Stimulated activated CD4-positive, alpha-beta T cell treated with anti-CD3 and anti-CD28 coated beads, Interleukin-15, amount 100 ng/mL, for 24 hours (primary cell): ENCODE results near the gene CA5A.

Experiments
- DNase-seq: peaks from one replicate; pipeline ENCODE4 v3.0.0-alpha.2; 2020

Gene CA5A

DNA sequence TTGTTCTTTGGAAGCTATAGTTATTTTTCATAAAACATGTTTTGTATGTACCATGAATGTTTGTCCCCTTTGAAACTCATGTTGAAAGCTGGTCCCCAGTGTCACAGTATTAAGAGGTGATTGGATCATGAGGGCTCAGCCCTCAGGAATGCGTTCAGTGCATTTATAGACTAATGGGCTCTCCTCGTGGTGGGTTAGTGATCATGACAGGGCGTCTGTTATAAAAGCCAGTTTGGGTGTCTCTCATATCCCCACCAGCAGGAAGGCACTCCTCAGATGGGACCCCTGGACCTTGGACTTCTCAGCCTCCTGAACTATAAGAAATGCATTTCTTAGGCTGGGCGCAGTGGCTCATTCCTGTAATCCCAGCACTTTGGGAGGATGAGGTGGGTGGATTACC is 25.3 kb upstream of the CA5A start:
- DNase-seq: no peak

DNA sequence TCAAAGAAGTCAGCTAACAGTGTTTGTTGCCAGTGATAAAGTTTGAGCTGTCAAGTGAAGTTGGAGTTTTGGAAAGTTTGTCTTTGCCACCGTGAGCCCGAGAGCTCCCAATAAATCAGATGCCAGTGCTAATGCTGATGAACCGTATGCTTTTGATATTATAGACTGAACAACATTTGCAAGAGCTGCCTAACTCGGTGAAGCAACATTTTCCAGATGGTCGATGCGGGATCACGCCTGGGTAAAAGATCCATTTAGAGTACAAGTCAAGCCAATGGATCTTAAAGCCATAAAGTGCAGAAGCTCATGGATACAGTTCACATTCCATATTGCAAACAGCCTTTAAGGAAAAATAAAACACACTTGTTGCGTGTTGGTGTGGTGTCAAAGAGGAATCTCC is 24.5 kb upstream of the CA5A start:
- no peak for DNase-seq

DNA sequence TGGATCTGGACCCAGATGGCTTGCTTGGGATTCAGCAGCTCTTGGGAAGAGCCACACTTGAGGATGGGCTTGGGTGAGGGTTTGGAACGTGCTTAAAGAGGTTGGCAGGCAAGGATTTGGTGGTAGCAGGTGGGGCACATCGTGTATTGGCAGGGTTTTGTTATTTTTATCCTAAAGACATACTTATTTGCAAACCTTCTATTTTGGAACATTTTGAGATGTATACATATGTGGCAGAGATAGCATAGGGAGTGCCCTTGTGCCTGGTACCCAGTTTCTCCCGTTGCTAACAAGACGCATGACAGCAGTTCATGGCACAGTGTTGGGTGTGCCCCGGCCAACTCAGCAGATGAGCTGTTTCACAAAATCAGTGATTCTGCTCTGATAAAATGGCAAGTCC is 24.0 kb upstream of the CA5A start:
- DNase-seq: no peak

DNA sequence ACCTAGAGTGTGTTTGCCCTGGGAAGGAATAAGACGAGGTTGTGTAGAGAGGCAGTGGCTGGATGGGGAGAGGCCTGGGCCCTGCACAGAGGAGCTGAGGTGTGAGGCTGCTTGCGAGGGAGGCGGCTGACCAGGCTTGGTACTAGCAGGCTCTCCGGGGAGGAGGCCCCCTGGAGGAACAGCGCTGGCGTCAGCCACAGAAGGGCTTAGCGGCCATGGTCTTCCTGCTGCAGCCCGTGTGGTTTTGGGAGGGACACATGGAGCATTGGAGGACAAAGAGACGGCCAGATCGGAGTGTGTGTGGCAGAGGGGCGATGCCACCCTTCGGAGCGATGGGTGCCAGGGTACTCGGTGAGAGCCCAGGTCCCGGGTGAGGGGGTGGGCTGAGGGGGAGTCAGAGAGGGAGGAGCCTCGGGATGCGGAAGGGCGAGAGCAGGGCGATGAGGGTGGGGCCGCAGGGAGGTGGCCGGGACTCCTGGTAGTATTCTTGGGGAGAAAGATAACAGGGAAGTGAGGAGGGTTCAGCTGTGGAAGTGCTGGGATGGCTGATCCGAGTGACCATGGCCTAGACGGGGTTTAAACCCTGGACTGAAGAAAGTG is 23.2 kb upstream of the CA5A start:
- DNase-seq: no peak

DNA sequence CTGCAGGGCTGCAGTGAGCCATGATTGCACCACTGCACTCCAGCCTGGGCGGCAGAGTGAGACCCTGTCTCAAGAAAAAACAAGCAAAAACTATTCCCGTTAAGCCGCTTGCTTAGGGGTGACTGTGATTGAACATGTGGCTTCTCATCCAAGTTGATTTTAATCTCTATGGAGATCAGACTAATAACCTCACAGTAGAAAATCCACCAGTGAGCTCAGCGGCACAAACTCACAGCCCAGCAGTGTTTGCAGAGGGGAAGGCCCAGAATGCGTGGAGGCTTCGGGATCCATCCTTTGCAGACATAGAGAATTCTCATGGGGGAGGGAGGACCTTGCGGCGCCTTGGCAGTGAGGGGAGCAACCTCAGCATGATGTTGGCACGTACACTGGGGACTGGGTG is 22.3 kb upstream of the CA5A start:
- no peak for DNase-seq

DNA sequence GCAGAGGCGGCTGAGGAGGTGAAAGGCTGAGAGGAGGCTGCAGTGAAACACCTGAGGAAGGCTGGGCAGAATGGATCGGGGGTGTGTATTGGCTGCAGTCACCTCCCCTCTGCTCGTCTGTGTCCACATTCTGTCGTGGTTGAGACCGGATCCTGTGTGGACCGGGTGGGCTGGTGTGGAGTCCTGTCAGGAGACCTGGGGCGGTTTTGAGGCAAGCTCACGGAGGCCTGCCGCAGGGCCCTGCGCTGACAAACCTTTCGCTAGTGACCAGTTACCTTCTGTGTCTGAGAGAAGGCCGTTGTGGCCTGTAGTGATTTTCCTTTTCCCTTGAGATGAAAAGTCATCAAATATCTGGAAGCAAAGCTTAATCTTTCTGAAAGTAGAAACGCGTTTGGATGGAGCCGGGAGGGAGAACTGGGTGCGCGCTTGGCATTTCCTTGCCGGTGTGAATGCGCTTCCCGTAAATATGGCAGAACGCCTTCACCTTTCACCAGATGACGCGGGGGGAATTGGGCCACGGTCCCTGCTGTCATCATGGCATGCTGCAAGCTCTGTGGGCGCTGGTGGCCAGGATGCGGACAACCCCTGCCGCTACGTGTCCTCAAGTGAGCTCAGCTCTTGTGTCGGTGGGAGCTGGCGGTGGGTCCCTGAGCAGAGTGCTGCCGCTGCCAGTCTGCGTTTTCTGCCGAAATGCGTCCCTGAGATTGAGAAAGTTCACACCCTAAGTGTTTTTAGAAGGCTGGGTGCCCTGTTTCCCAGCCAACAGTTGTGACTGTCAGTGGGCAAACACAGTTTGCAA is 21.2 kb upstream of the CA5A start:
- no peak for DNase-seq

DNA sequence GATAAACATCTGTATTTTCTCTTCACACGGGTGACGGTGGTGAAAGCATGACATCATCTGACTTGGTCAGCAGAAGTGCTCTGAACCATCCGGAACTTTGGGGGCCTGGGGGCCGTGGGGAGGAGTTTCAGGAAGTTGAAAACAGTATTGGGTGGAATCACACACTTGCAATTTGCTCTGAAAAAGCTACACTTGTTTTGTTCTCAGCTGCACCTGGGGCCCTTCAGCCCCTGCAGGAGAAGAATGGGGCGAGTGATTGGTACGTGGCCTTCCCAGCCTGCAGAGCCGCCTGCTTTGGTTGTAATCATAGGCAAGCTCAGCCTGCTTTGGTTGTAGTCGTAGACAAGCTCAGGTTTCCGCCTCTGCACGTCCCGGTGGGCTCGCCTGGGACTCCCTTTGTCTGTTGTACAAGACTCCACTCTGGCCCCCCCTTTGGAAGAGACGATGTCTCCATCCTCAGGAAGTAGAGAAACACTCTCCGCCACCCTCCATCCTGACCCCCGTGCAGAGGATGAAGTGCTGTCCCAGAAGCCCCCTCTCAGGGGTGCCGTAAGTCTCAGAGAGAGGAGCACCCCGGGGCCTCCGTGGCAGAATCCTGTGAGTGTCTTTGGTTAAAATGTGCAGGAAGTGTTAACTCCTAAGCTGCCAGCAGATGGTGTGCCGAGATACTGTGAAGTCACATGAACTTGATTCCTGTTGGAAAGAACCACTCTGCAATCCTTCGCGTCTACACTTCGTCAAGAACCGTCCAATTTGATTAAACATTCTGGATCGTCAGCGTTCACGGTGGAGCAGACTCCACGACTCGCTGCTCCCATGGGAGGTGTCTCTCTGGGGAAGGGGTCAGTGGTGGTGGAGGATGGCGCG is 20.3 kb upstream of the CA5A start:
- peak; percentile 85 for DNase-seq

DNA sequence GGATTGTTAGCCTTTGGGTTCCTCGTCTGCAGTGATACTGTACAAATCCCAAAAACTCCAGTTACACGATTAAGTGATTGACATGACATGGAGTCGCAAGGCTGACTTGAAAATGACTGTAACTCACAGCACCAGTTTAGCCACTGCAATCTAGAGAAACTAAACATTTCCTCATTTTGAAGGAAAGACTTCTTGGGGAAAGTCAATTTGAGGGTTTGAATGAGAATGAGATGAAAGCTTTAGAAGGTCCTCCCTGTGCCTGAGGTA is 19.7 kb upstream of the CA5A start:
- no peak for DNase-seq

DNA sequence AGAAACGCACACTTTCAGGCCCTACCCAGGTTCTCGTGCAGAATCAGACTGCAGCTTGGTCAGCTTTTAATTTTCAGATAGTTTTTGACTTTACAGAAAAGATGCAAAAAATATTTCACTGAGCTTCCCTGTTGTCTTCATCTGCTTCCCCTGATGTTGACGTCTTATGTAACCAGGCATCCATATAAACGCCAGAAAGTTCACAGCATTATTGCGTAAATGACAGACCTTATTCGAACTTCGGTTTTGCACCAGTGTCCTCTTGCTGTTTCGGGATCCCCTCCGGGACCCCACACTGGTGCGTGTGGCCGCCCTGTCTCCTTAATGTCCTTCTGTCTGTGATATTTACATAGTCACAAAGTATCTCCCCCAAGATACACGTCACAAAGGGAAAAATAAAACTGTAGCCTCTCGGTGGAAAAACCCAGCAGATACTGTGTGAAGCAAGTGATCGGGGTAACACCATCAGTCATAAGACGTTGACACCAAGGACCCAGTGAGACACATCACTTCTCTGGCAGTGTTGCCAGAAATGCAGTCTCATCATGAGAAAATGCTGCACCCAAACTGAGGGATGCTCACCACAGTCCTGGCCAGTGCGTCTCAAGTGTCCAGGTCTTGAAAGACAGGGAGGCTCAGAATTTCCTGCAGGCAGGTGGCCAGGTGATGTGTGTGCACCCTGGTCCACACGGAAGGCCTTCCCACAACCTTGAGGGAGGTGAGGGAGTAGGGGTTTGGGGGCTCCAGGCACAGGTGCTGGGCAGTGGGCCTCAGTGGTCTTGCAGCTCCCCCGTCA is 19.2 kb upstream of the CA5A start:
- no peak for DNase-seq

DNA sequence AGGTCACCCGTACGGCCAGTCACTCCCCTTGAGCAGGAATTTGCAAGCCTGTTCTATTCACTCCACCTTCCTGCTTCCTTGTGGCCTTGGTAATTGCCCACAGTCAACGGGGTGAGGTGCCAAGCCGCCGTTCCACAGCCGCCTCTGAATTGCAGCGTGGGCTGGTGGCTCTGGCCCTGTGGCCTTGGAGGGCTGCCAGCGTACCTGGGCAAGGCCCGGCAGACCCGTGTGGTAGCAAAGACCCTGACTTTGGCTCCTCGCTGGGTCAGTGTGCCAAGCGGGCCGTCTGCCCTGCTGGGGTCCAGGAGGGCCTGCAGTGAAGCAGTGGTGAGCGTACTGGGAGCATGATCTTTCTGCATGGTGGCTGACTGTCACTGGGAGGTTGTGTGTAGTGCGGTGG is 18.5 kb upstream of the CA5A start:
- DNase-seq: no peak

DNA sequence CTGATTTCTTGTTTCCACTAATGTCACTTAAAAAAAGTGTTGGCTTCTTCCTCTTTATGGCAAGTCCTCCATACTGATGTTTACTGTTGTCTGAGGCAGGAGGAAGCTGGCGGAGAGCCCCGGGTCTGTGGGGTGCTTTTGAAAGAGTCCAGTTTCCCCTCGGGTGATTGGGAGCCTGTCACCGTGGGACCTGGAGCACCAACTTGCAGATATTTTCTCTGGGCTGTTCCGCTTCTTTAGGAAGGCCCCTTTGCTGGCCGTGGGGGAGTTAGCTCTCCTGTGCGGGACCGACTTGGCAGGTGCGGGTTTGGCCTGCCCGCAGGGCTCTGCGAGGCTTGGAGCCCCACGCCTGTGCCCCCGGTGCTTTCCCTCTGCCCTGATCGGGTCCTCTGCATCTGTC is 18.0 kb upstream of the CA5A start:
- no peak for DNase-seq

DNA sequence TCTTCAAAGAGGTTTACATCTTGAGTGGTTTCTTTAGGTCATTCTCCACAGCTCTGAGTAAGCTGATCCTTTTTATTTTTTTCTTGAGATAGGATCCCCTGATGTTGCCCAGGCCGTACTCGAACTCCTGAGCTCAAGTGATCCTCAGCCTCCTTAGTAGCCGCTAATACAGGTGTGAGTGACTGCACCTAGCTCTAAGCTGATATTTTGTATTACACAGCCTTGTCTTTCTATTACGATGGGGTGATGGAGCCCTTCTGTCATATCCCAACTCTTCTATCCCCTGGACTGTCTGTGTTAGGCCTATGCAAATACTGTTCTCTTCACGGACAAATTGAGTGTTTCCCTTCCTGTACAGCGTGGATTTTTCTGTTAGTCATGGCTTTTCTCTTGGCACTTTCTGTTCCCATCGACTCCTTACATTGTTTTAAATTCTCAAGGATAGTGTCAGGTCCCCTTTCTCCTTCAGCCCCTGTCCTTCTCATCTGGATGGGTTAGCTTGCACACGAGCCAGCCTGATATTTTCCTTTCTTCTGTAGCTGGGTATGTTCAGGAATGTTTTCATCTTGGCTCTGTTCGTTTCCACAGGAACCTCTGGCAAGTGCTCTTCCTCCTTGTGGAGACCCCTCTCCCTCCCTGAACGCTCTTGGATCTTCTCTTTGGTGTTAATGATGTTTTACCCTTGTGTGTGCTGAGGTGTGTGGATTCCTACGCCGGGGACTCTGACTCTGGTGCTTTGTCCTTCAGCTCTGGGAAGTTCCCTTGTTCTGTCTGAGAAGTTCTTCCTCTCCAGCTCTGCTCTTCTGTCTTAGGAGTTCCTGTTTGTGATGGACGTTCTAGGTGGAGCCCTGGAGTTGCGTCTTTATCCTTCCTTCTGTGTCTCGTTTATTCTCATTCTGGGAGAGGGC is 17.2 kb upstream of the CA5A start:
- no peak for DNase-seq

DNA sequence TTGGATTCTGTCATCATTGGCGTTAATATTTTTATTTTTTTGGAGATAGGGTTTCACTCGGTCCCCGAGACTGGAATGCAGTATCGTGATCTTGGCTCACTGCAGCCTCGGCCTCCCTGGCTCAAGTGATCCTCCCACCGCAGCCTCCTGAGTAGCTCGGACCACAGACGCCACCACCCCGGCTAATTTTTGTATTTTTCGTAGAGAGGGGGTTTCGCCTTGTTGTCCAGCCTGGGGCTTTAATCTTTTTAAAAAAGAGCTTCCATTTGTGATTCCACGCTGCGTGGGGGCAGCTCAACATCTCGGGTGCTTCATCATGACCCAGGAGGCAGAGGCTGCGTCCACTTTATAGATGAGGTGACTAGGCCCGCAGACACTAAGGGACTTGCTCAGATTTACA is 16.4 kb upstream of the CA5A start:
- DNase-seq: no peak

DNA sequence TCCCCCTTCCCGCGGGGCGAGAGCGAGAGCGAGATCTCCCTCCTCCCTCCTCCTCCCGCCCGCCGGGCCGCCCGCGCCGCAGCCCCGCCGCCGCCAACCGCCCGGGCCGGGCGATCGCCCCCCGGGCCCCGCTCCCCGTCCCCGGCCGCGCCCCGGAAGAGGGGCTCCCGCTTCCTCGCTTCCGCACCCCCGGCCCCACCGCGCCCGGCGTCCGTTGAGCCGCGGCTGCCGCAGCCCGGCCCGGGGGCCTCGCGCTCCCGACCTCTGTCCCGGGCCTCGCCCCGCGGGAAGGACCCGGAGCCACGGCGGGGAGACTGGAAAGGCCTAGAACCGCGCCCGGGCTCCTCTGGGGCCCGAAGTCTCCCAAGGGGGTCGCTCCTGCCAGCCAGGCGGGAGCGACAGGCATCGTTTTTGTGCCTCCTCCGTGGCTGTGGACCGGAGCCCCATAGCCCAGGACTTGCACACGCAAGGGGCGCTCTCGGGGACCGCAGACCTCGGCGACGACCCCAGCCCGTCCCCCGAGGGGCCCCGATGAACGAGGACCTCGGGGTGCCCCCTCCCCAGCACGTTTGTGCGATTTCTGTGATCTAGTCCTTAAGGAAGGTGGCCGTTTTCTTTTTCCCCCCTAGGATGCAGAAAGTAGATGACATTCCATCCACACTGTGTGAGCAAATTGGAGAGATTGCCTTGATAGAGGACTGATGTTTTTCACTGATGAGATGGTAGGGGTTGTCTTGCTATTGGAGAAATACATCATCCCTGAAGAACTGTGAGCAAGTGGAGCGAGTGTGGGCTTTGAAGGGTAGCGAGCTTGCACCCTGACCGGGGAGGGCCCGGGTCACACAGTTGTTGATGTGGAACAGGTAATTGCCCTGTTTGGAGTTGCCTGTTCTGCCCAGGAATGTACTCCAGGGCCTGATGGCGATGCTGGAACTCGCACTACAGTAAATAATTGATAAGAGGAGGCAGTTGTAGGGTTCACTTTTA is 15.5 kb upstream of the CA5A start:
- DNase-seq: peak; percentile 39

DNA sequence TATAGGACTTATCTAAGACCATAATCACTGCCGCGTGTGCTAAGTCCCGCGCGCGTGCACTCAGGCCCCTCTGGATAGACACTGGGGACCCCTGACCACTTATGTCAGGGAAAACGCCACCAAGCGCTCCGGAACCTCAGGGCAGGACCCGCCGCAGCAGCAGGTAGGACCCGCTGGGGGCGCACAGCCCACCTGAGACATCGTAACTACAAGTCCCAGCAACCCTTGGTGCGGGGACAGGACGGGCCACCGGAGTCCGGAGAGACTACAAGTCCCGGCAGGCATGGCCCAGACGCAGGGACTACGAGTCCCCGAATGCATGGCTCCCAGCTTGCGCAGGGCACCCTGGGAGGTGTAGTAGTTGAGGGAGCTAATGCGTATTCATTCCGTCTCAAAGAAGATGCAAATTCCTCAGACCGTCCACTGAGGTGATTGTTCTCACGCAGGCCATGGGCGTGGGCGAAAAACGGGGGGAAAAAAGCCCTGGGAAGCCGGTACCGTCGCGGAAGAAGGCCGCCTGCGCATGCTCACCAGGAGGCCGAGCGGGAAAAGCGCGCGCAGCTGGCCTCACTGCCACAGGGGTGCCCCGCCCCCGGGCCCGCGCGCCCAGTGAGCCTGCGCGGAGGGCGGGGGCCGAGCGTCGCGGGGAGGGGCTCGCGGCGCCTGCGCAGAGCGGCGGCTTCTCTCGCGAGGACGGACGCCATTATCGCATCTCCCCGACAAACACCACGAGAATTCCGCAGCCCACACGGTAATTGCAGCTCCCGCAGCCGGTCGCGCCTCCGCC is 14.6 kb upstream of the CA5A start, which contains the start of gene BANP:
Gene BANP (plus strand): TSS at position 670 of the 787 bp plus-strand sequence. CDS start 23,682 bp downstream, outside the sequence.
- peak; percentile 98 for DNase-seq

DNA sequence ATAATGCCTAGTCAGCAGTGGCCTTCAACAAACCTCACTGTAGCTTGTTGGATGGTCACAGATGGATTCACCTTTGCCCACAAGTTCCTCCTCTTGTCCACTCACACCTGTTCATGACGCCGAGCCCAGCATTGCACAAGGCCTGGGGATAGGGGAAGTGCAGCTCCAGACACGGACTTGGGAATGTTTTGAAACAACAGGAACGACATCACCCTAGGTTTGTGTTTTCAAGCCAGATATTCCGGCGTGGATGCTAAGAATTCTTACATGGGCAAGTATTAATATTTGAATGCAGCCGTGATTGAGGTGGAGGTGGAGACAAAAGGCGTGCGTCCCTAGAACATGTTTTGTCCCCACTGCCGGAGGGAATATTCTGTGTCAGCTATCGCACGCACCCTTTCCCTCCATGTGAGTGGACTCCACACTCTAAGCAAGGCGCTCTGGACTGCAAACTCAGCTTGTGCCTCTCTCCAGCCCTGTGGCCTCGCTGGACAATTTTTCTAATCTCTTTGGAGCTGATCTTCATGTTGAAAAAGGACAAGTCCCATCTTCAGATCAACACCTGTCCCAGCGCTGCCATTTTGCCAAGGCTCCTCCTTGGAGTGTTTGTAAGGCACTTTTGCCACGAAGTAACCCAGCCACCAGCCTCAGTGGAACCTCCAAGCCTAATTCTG is 12.9 kb upstream of the CA5A start:
- DNase-seq: no peak

DNA sequence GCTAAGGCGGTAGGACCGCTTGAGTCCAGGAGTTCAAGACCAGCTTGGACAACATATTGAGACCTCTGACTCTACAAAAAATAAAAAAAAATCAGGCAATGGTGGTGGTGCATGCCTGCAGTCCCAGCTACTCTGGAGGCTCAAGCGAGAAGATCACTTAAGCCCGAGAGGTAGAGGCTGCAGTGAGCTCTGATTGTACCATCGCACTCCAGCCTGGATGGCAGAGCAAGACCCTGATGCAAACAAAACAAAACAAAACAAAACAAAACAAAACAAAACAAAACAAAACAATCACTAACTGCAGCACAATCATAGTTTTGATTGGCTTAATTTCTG is 12.4 kb upstream of the CA5A start:
- DNase-seq: no peak

DNA sequence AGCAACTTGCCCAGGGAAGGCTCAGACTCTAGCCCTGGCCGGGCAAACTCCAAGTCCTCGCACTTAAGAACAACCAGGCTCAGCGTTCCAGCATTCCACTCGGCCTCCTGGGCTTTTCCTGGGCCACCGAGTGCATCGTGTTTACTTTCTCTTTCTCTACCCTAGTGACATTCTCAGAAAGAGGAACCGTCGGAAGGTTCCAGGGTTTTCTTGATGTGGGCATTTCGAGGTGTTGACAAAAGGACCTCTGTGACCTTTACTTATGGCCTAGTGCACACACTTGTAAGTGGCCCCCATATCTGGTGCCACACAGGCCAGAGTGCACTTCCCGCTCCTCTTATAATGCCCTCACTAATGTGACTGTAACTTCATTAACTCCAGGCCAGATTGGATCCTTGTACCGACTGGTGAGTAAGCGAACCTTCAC is 11.8 kb upstream of the CA5A start:
- no peak for DNase-seq

DNA sequence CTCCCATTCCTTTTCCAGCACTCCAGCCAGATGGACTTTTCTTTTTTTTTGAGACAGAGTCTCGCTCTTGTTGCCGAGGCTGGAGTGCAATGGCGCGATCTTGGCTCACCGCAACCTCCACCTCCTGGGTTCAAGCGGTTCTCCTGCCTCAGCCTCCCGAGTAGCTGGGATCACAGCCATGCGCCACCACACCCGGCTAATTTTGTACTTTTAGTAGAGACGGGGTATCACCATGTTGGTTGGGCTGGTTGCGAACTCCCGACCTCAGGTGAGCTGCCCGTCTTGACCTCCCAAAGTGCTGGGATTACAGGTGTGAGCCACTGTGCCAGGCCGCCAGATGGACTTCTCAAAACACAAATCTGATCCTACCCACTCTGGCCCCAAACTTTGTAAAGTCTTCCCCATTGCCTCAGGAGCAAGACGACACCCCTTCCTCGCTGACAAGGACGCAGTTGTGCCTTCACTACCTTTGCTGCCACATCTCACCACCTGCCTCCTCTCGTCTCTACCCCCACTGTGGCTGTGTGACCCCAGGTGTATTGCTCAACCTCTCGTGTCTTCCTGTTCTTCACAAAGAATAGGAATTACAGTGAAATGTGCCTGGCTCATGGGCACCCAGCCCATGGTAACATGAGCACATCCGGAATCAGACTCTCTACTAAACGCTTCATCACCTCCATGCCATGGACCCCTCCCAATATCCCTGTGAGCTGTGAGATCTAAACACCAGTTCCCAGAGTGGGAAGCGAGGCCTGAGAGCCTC is 11.2 kb upstream of the CA5A start:
- no peak for DNase-seq
